ENCODE data around the gene CDKAL1. TPM values are rescaled to one million over a fixed set of nuclear protein-coding genes. Genes with fewer than 3 reads are reported as not detected.

CDKAL1 gene
- total and polyA plus RNA-seq, 2 of the 8 experiments (the other 6 are each of a cell fraction or from before 2014, with no cell fraction given) = 8.4 to 24.6 TPM

DNA sequence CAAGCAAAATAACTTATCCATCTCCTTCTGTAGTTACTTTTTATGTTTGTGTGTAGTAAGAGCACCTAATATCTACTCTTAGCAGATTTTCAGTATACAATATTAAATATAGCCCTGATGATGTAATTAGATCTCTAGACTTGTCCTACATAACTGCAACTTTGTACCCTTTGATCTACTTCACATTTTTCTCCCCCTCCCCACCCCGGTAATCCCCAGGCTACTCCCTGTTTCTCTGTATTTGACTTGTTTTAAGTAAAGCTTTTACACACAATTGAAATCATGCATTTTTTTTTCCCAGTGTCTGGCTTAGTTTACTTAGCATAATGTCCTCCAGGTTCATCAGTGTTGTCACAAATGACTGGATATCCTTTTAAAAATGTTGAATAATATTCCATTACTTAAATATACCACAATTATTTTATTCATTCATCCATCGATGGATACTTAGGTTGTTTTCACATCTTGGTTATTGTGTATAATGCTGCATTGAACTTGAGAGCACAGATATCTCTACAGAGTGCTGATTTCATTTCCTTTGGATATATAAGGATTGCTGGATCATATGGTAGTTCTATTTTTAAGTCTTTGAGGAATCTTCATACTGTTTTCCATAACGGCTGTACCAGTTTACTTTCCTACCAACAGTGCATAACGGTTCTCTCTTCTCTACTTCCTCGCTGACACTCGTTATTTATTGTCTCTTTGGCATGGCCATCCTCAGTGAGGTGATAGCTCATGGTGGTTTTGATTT lies 212.7 kb downstream of the CDKAL1 start (continued):
- TF ChIP-seq, protein P1, sequence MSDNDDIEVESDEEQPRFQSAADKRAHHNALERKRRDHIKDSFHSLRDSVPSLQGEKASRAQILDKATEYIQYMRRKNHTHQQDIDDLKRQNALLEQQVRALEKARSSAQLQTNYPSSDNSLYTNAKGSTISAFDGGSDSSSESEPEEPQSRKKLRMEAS (IDR thresholded peaks at IDR 0.05) = no peak

Data from H1 (cell line).